Loucy (cell line): ENCODE measurements around the gene C19orf18.

Experiments used
- EZH2phosphoT487 ChIP-seq: fragments of 200-600 bp; IDR thresholded peaks from 2 replicates; pipeline ENCODE4 v1.6.1; 2018; ENCODE audit warnings: antibody characterized with exemption, mild to moderate bottlenecking, moderate library complexity, borderline replicate concordance
- TF ChIP-seq, protein P1 (sequence below): fragments of 200-600 bp; sonication (generic); conservative IDR thresholded peaks from 2 replicates; pipeline ENCODE4 v1.5.1; 2014; ENCODE audit warnings: mild to moderate bottlenecking, antibody characterized with exemption, low read length

DNA sequence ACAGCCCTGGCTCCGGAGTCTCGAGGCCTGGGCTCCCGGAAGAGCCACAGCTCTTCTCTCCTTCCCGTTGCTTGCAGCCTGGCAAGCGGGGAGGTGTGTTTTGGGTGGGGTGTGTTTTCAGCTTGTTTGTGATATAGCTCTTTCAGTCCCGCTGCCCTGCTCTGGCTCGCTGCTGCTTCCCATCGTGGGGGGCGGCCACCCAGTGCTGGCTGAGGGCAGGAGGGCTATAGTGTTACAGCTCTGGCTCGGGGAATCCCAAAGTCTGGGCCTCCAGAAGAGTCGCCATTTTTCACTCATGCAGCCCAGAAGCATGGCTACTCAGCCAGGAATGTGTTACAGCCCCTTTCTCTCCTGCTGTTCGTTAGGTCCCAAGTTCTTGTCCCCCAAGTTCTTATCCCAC is 24.6 kb downstream of the C19orf18 start:
- TF ChIP-seq, protein P1, sequence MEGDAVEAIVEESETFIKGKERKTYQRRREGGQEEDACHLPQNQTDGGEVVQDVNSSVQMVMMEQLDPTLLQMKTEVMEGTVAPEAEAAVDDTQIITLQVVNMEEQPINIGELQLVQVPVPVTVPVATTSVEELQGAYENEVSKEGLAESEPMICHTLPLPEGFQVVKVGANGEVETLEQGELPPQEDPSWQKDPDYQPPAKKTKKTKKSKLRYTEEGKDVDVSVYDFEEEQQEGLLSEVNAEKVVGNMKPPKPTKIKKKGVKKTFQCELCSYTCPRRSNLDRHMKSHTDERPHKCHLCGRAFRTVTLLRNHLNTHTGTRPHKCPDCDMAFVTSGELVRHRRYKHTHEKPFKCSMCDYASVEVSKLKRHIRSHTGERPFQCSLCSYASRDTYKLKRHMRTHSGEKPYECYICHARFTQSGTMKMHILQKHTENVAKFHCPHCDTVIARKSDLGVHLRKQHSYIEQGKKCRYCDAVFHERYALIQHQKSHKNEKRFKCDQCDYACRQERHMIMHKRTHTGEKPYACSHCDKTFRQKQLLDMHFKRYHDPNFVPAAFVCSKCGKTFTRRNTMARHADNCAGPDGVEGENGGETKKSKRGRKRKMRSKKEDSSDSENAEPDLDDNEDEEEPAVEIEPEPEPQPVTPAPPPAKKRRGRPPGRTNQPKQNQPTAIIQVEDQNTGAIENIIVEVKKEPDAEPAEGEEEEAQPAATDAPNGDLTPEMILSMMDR: no peak
- no peak for TF ChIP-seq EZH2phosphoT487
